Neuron (in vitro differentiated cells): Measurements from ENCODE around the gene CRADD.
"Not testable (repeated sequence)": the region's sequence is repeated elsewhere in the genome, so short reads cannot be mapped to it uniquely, and the experiment has no call there.

Experiments used
- H2AFZ ChIP-seq: one replicate; pipeline ENCODE4 v1.6.1; 2013; ENCODE audit warnings: low read depth, mild to moderate bottlenecking, inconsistent platforms, low read length, moderate library complexity
- H3K27me3 ChIP-seq: one replicate; pipeline ENCODE4 v1.6.1; 2013; ENCODE audit warnings: low read length; ENCODE audit not compliant: insufficient read depth
- H3K36me3 ChIP-seq: one replicate; pipeline ENCODE4 v1.6.1; 2013; ENCODE audit warnings: low read length; ENCODE audit not compliant: insufficient read depth
- H3K4me1 ChIP-seq: one replicate; pipeline ENCODE4 v1.6.1; 2013; ENCODE audit warnings: low read length; ENCODE audit not compliant: insufficient read depth
- H3K4me3 ChIP-seq: 2 replicates; pipeline ENCODE4 v1.5.1; 2013; ENCODE audit warnings: mild to moderate bottlenecking, low read length, moderate library complexity
- H3K9me3 ChIP-seq: one replicate; pipeline ENCODE4 v1.6.1; 2013; ENCODE audit warnings: low read length

The CRADD gene

DNA sequence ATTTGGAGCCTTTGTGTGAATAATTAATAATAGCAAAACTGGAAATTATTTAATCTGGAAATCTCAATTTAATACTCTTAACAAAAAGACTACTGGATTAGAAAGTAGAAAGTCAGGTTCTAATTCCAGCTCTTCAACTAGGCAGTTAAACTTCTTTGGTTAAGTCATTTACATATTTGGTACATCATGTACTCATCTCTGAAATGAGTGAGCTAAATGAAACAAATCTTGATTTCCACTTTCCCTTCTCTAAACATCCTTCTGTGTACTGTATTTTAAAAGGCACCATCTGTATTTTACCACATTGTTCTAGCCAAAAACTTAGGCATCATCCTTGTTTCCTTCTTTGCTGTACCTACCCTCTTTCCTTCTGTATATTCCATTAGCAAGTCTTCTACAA is 26.9 kb downstream of the CRADD start:
- H3K4me1 ChIP-seq: peaks cover 10% of the 10 kb centered on the region
- no peak overlapping the region for H2AFZ ChIP-seq
- no peak overlapping the region for H3K4me3 ChIP-seq
- H3K9me3 ChIP-seq: no peaks in the 10 kb centered on the region
- no peaks in the 10 kb centered on the region for H3K27me3 ChIP-seq
- H3K36me3 ChIP-seq: no peaks in the 10 kb centered on the region

DNA sequence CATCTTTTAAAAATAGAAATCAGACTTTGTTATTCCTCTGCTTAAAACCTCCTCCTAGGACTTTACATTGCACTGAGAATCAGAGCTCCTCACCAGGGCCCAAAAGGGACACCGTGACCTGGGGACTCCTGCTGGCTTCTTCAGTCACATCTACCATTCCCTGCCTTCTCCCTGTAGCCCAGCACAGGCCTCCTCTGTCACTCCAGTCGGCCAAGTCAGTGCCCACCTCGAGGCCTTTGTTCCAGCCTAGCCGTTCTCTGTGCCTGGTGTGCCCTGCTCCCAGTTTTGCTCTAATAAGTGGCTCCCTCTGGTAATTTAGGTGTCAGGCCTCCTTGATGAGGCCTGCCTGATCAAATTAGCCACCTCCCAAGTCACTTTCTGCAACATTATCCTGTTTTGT is 27.4 kb downstream of the CRADD start:
- H3K36me3 ChIP-seq: no peaks in the 10 kb centered on the region
- H3K4me3 ChIP-seq: no peak overlapping the region

DNA sequence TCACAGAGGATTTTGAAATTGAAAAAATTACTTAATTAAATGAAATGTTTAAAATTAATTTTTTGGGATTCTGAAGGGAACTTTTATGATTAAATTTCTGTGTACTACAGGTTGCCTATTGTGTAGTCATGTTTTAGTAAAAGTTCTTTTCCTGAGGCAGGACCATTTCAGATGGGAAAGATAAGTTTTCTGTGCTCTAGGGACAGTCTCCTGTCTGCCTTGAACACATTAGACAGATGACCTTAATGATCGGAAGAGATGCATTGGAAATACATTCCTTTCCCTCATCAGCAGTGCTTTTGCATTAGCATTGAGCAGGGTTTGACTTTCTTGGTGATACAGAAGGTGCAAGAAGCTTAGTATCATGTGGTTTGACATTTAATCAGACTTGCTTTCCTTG is 28.1 kb downstream of the CRADD start:
- peaks cover under 1% of the 10 kb centered on the region for H3K4me1 ChIP-seq
- no peak overlapping the region for H2AFZ ChIP-seq
- no peaks in the 10 kb centered on the region for H3K27me3 ChIP-seq
- no peaks in the 10 kb centered on the region for H3K36me3 ChIP-seq
- no peak overlapping the region for H3K4me3 ChIP-seq
- no peaks in the 10 kb centered on the region for H3K9me3 ChIP-seq

More for the DNA sequence above, 27.4 kb downstream of the CRADD start:
- Histone ChIP-seq H3K27me3 (no peaks in the 10 kb centered on the region), H3K9me3 (no peaks in the 10 kb centered on the region), H3K4me1 (peaks cover 6% of the 10 kb centered on the region), H2AFZ (no peak overlapping the region)

DNA sequence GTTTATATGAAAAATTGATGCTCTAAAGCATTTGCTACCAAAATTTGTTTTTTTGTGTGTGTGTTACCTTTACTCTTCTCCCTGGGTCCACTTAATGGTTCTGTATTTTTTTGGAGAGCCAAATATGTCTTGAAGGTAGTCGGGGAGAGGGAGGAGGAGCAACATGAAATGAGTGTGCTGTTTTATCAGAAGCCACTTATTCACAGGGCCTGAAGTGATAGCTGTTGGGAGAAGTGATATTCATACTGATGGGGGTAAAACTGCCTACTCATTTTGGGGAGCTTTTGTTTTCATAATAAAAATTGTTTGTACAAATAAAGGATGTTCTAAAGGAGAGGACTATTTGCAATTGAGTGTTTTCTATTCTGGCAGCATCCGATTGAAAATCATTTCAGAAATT is 29.2 kb downstream of the CRADD start:
- no peaks in the 10 kb centered on the region for H3K9me3 ChIP-seq
- no peak overlapping the region for H2AFZ ChIP-seq
- no peaks in the 10 kb centered on the region for H3K4me1 ChIP-seq
- no peak overlapping the region for H3K4me3 ChIP-seq
- H3K27me3 ChIP-seq: no peaks in the 10 kb centered on the region
- no peaks in the 10 kb centered on the region for H3K36me3 ChIP-seq

DNA sequence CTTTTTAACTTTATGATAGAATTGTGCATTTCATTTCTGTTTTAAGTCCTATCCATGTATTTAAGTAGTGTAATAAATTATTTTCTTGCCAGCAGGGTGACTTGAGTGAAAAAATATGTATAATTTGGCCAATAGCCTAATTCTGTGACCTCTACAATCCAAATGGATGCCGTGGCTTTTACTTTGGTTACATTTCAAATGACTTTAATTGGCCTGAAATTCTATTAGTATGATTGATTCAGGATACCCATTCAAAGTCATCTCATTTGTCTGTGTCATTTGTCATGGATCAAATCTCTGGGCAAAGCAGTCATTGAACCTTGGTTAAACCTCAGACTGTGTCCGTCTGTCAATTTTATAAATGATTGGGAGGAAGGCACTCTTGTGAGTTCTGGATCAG is 29.6 kb downstream of the CRADD start:
- Histone ChIP-seq H3K36me3 (no peaks in the 10 kb centered on the region), H3K4me3 (no peak overlapping the region), H3K27me3 (no peaks in the 10 kb centered on the region), H3K4me1 (no peaks in the 10 kb centered on the region), H2AFZ (no peak overlapping the region), H3K9me3 (no peaks in the 10 kb centered on the region)

DNA sequence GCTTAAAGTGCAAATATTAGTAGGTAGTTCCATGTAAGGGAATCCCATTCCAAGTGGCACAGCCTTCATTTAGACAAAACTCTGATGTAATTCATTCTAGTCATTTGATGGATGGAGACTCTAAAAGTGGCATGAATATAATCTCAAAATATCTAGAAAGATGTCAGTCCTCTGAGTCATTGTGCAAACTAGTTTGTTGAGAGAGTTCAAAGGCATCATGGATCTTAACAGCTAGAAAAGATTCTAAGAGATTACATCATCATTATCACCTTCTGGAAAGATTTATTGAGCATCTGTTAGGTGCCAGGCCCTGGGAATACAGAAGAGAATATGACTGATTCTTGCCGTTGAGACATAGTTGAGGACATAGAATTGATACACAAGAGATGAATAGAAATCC is 30.7 kb downstream of the CRADD start:
- H3K36me3 ChIP-seq: no peaks in the 10 kb centered on the region
- no peaks in the 10 kb centered on the region for H3K27me3 ChIP-seq
- H3K4me1 ChIP-seq: no peaks in the 10 kb centered on the region
- no peak overlapping the region for H2AFZ ChIP-seq
- no peak overlapping the region for H3K4me3 ChIP-seq
- no peaks in the 10 kb centered on the region for H3K9me3 ChIP-seq

DNA sequence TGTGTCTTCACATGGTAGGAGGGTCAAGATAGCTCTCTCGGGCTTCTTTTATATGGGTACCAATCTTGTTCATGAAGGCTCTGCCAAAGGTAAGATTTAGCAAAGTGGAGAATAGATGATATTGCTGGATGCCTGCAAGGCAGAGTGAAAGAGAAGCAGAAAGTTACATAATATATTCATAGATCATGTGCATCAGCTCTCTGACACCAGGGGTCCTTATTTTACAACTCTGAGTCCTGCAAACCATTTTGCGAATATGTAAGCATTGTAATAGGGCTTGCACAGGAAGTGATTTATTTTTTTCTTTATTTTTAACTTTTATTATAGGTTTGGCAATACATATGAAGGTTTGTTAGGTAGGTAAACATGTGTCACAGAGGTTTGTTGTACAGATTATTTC is 31.8 kb downstream of the CRADD start:
- no peaks in the 10 kb centered on the region for H3K36me3 ChIP-seq
- H3K9me3 ChIP-seq: no peaks in the 10 kb centered on the region
- no peak overlapping the region for H2AFZ ChIP-seq
- no peaks in the 10 kb centered on the region for H3K4me1 ChIP-seq
- H3K4me3 ChIP-seq: no peak overlapping the region
- no peaks in the 10 kb centered on the region for H3K27me3 ChIP-seq

DNA sequence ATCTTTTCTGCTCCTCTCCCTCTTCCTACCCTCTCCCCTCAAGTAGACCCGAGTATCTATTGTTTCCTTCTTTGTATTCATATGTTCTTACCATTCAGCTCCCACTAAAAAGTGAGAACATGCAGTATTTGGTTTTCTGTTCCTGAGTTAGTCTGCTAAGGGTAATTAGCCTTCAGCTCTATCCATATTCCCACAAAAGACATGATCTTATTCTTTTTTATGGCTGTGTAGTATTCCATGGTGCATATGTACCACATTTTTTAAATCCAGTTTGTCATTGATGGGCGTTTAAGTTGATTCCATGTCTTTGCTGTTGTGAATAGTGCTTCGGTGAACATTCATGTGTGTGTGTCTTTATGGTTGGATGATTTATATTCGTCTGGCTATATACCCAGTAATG is 32.2 kb downstream of the CRADD start:
- Histone ChIP-seq H3K27me3 (no peaks in the 10 kb centered on the region), H3K4me3 (no peak overlapping the region), H3K4me1 (no peaks in the 10 kb centered on the region), H3K9me3 (no peaks in the 10 kb centered on the region), H3K36me3 (no peaks in the 10 kb centered on the region), H2AFZ (no peak overlapping the region)

DNA sequence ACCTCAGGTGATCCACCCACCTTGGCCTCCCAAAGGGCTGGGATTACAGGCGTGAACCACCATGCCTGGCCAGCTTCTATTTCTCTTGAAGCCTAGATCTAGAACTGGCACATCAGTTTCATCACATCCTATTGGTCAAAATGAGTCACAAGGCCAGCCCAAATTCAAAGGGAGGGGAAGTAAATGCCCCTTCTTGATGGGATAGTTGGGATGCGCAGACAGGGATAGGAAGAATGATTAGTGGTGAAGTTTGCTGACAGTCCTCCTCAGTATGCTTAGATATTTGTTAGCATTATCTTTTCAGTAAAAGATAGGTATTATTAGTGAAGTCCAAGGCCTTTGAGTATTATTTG is 33.4 kb downstream of the CRADD start:
- Histone ChIP-seq H3K9me3 (no peaks in the 10 kb centered on the region), H3K27me3 (no peaks in the 10 kb centered on the region), H3K36me3 (no peaks in the 10 kb centered on the region), H3K4me1 (no peaks in the 10 kb centered on the region), H2AFZ (no peak overlapping the region), H3K4me3 (no peak overlapping the region)

DNA sequence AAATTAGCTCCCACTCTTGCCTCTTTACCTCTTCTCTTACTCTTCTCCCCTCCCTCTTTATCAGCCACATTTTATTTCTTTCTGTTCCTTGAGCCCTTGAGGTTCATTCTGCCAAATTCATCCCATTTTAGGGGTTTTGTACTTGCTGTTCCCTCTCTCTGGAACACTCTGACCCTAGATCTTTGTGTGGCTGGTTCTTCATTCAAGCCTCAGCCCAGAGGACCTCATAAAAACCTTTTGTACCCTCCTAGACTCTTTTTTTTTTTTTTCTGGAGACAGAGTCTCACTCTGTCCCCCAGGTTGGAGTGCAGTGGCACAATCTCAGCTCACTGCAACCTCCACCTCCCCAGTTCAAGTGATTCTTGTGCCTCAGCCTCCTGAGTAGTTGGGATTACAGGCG is 34.3 kb downstream of the CRADD start:
- not testable (repeated sequence) for H3K9me3 ChIP-seq, H3K4me1 ChIP-seq, H2AFZ ChIP-seq, H3K36me3 ChIP-seq, H3K27me3 ChIP-seq, H3K4me3 ChIP-seq

DNA sequence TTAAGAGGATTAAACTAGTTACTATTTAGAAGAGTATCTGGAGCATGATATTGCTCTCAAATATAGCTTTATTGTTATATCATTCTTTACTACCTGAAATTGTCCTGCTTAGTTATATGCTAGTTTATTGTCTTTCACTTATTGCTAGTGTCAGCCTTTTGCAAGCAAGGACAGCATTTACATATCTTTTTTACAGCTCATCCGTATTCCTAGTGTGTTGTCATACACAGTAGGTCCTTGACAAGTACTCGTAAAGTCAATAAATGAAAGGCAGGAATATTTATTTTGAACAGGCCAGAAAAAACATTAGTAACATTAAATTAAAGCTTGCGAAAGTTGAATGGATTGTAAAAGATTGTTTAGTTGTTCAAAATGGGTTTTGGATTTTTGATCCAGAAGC is 35.0 kb downstream of the CRADD start:
- no peaks in the 10 kb centered on the region for H3K4me1 ChIP-seq
- no peaks in the 10 kb centered on the region for H3K27me3 ChIP-seq
- no peak overlapping the region for H2AFZ ChIP-seq
- H3K4me3 ChIP-seq: no peak overlapping the region
- H3K9me3 ChIP-seq: no peaks in the 10 kb centered on the region
- no peaks in the 10 kb centered on the region for H3K36me3 ChIP-seq

DNA sequence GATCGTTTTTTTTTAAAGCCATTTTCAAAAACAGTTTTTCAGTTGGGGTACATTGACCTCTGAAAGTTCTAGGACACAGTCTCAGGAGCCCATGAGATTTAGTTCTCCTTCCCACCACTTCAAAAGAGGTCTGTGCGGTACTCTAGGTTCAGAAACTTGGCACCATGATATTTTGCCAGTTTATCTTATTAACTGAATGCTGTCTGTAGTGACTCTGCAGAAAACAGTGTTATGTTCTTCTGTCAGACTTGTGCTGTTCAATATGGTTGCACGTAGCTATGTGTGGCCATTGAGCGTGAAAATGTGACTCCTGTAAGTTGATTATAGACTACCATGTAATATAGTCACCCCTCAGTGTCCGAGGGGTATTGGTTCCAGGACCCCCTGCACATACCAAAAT is 35.9 kb downstream of the CRADD start:
- Histone ChIP-seq H3K27me3 (no peaks in the 10 kb centered on the region), H3K4me3 (no peak overlapping the region), H3K4me1 (no peaks in the 10 kb centered on the region), H2AFZ (no peak overlapping the region), H3K36me3 (no peaks in the 10 kb centered on the region), H3K9me3 (no peaks in the 10 kb centered on the region)

DNA sequence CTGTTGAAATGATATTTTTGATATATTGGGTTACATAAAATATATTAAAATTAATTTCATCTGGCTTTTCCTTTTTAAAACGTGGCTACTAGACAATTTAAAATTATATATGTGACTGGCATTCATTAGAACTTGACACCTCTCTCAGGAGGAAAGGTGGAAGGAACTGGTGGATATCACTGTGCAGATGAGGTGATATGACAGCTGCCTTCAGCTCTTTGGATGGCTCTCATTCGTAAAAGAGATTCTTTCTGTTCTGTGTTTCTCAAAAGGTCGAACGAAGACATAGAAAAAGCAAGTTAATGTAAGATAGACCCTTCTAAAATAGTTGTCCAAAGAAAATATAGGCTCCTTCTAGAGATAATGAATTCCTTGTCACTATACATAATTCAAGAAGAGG is 36.6 kb downstream of the CRADD start:
- Histone ChIP-seq H3K9me3 (no peaks in the 10 kb centered on the region), H3K27me3 (no peaks in the 10 kb centered on the region), H3K4me3 (no peak overlapping the region), H3K4me1 (no peaks in the 10 kb centered on the region), H3K36me3 (no peaks in the 10 kb centered on the region), H2AFZ (no peak overlapping the region)

DNA sequence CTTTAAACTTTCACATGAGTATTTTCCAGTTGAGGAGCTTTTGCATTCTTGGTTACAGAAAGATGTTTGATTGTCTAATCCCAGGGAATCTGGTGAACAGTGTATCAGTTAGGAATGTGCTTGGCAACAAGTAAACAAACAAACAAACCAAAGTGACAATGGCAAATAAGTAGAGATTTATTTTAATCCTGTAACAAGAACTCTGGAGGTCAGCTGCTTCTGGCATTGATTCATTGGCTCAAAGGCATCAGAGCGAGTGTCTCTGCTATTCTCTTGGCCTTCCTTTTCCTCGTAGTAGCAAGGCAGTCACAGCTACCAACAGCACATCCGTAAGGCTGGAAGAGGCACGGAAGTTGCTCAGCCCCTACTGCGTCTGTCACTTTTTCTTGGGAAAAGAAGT is 37.2 kb downstream of the CRADD start:
- Histone ChIP-seq H2AFZ (no peak overlapping the region), H3K4me1 (no peaks in the 10 kb centered on the region), H3K4me3 (no peak overlapping the region), H3K36me3 (no peaks in the 10 kb centered on the region), H3K9me3 (no peaks in the 10 kb centered on the region), H3K27me3 (no peaks in the 10 kb centered on the region)
